Suprapubic skin (tissue), 3 donors: ENCODE data around the gene PPY.

ENCODE experiments used
- CTCF ChIP-seq, 2 donors: fragments of 200-600 bp in 1 of 2; fragments of 450-650 bp in 1 of 2; sonication (generic) in 1 of 2; IDR thresholded peaks; one replicate each; pipeline ENCODE4 v1.5.1; 2016 to 2019; ENCODE audit warnings: antibody characterized with exemption in 2 of 2, mild to moderate bottlenecking in 1 of 2, moderate library complexity in 1 of 2
- EP300 ChIP-seq: sonication (generic); formaldehyde crosslinking; IDR thresholded peaks from one replicate; pipeline ENCODE4 v1.6.1; 2017; ENCODE audit warnings: antibody characterized with exemption
- POLR2A ChIP-seq, 2 donors: fragments of 450-650 bp; IDR thresholded peaks; one replicate each; pipeline ENCODE4 v1.6.1; 2017; ENCODE audit warnings: antibody characterized with exemption in 2 of 2, mild to moderate bottlenecking in 2 of 2, moderate library complexity in 2 of 2

- no peak for TF ChIP-seq CTCF (IDR thresholded peaks at IDR 0.05)
- TF ChIP-seq POLR2A (IDR thresholded peaks at IDR 0.05): no peak
- TF ChIP-seq EP300: no peak
Measured at GRCh38 chr17:43905400-43905984, 36.8 kb downstream of the PPY start.
